Eye (tissue), 1 donor: ENCODE results near the gene PUSL1.
A peak's percentile ranks its signal among the peaks of the same experiment; 100 is the strongest.

Experiments used
- DNase-seq: peaks from one replicate; pipeline ENCODE4 v3.0.0-alpha.2; 2015

PUSL1 gene

DNA sequence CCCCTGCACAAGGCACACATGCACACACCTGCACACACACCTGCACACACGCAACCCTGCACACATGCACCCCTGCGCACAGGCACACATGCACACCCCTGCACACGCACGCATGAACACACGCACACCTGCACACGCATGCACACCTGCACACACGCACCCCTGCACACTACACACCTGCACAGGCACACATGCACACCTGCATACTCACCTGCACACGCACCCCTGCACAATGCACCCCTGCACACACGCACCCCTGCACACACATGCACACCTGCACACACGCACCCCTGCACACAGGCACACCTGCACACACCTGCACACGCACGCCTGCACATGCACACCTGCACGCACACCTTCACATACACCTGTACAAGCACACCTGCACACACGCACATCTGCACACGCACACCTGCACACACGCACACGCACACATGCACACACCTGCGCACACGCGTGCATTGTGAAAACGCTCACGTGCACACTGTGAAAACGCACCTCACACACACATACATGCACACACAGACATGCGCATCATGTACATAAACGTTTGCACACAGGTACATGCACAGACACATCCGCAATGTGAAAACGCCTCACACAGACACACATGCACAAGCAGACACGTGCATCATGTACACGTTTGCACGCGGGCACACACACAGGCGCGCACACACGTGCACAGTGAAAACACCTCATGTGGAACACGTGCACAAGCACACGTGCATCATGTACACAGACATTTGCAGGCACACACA, 32.6 kb downstream of the PUSL1 start:
- no peak for DNase-seq

- DNase-seq: no peak
These were observed 33.2 kb downstream of the PUSL1 start for GRCh38 chr1:1341549-1342021.

DNA sequence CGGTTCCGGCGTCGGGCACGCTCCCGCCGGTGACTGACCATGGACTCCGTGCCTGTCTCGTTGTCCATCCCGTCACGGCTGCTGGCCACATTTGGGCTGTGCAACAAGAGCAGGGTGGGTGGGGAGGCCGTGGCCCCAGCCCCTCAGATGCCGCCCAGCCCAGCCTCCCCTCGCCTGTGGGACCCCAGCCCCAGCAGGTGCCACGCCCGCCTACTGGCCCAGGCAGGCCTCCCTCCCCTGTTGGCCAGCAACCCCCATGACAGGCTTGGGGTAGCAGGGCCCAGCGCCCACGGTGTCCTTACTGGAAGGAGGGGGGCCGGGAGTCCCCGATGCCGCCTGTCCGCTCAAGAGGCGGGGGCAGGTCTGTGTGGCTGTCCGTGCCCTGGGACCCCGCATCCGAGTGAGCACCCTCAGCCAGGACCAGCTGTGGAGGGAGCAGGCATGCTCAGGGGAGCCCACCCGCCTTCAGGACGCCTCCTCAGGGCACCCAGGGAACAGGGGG, 33.7 kb downstream of the PUSL1 start:
- no peak for DNase-seq

- no peak for DNase-seq
These were observed 34.3 kb downstream of the PUSL1 start for GRCh38 chr1:1342584-1343115.

DNA sequence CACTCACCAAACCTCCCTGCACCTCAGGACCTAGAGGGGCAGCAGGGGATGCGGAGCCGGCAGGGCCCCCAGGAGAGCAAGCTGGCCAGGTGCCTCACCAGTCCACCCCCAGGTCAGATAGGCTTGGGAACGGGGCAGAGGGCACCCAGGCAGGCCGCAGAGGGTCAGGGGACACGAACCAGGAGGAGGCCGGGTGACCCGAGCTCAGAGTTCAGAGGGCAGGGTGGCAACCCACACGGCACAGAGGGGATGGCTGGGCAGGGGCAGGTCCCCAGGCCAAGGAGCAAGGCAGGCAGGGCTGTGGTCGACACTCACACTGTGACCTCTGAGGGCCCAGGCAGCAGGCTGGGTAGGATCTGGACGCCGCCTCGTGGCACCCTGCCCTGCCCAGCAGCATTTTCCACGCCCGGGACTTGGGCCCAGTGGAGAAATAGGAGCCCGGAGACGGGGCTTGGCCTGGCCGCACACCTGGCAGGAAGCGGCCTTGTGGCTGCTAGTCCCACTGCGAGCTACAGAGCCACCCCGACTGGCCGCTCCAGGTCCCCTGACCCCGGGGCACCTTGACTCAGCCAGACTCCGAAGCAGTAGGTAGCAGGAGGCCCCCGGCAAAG, 35.5 kb downstream of the PUSL1 start:
- DNase-seq: no peak

DNA sequence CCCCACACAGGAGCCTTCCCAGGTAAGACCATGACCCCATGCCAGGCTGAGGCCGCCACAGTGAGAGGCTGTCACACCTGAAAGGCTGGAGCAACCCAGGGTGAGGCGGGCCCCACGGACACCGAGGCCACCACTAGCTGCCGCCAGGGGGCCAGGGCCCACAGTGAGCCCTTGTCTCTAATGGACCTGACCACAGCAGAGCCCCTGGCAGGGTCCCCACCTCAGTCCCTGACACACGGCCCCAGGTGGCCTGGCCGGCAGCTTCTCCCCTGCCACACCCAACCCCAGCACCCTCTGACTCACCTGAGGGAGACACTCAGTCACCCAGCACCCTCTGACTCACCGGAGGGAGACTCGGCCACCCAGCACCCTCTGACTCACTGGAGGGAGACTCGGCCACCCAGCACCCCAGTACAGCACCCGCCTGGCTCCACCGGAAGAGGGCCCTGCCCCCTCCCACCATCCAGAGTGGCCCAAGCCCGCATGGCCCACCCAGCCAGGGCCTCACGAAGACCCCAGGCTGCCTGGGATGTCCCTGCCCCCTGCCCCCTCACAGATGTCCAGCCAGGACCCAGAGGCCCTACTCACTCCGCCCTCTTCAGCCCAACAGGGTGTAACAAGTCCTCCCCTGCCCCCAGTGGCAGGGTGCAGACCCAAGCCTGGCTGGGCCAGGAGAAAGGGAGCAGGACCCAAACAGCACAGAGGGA, 36.4 kb downstream of the PUSL1 start:
- DNase-seq: no peak

DNA sequence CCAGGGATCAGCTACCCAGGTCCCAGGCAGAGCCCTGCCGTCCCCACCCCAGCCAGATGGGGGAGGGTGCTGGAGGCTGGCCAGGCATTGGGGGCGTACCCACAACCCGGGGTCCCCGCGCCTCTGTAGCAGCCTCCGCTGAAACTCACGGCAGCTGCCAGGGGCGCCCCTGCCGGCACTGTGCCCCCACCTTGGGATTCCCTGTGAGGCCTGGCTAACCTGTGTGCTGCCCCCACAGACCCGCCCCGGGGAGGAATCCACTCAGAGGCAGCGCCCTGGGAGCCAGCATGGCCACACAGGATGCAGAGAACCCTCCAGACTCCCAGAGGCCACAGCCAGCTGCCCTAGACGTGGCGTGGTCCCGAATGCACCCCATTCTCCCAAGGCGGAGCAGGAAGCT, 37.0 kb downstream of the PUSL1 start:
- no peak for DNase-seq

GRCh38 chr1:1345860-1346500, 37.6 kb downstream of the PUSL1 start:
- DNase-seq: no peak

DNA sequence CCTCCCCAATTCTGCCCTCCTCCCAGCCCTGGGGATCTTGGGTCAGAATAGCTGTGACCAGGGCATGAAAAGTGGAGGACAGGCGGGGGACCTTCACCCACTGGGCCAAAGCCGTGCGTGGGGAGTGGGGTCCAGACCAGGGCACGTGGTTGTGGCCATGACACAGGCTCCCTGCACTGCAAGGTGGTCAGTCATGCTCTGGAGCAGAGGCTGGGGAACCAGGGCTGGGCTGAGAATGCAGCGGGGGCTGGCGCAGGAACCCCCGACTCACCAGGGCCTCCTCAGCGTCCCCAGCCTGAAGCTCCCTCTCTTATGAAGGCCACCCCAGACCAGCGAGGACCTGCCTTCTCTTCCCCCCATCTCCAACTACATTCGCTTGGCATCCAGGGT, 38.1 kb downstream of the PUSL1 start:
- no peak for DNase-seq

- DNase-seq: no peak
These were observed 38.7 kb downstream of the PUSL1 start for GRCh38 chr1:1347026-1347595.

DNA sequence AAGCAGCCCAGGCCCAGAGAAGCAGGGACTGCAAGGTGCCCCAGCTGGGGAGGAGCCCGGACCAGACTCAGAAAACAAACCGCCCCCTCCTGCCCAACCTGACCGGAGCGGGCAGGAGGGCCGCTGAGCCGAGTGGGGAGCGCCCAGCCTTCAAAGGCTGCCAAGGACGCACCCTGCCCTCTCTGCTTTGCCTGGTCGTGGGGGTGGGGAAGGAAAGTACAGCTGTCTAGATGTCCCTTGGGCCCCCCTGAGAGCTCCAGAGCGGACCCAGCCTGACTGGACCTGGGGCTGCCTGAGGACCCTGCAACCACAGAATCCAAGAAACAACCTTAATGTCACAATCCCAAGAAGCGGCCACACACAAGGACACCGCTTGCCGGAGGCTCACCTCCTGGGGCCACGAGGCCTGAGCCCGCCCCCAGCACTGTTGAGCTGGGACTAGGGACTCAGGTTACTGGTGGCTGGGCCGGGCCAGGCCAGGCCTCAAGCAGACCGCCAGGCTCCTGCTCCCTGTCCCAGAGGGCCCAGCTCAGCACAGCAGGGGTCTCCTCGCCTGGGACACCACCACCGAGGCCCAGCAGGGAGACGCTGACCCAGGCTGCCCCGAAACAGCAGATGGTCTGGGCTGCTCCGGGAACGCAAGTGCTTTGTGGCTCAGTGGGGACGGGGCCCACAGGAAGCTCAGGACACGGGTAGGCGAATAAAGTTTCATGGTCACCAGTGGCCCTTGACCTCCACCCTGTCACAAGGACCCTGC, 39.4 kb downstream of the PUSL1 start:
- peak; percentile 28 for DNase-seq

GRCh38 chr1:1348420-1349255, 40.2 kb downstream of the PUSL1 start:
- peak; percentile 60 for DNase-seq

DNA sequence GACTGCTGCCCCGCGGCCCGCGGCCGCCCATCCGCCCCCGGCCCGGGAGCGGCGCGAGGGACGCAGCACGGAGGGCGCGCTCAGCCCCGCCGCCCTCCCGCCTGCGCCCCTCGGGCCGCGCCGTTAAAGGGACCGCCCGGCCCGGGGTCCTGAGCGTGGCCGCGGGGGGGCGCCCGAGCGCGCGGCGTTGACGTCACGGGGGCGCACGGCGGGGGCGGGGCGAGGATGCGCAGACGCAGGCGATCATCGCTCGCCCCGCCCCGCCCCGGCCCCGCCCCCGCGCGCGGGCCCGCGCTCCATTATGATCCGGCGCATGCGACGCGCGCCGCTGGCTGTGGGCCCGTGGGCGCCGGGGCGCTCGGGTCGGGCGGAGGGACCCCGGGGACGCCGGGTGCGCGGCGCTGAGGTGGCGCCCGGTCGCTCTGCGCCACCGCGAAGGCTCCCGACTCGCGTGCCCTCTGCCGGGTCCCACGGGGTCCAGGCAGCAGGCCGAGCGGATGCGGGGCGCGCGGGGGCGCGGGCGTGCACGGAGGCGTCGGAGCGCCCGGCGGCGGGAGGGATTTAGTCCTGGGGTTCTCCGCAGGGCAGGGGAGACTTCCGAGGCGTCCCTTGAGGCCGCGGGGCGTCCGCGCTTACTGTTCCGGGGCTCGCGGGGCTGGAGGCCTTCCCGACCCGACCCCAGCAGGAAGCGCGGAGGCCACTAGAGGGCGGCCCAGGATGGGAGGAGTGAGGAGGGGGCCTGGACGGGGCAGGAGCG, 41.0 kb downstream of the PUSL1 start, which contains the start of gene DVL1:
Gene DVL1, minus strand, starts transcription at position 163 of the 757 bp plus-strand sequence. CDS start 353 bp downstream, outside the sequence.
- DNase-seq: peak; percentile 93

GRCh38 chr1:1351511-1352427, 43.4 kb downstream of the PUSL1 start:
- peak; percentile 50 for DNase-seq

GRCh38 chr1:1352786-1353388, 44.5 kb downstream of the PUSL1 start:
- DNase-seq: no peak

GRCh38 chr1:1353389-1354151, 45.2 kb downstream of the PUSL1 start:
- DNase-seq: no peak
